ENCODE data around the gene MCM5.
A peak's percentile ranks its signal among the peaks of the same experiment; 100 is the strongest.

Gene MCM5

GRCh38 chr22:35368386-35368785 is 31.6 kb upstream of the MCM5 start:
- no peak for ATAC-seq (replicated peaks)
- no peak for DNase-seq
- Mint-ChIP-seq H3K4me3 (no peak overlapping the region), H3K9me3 (no peaks in the 10 kb centered on the region), H3K4me1 (ENCODE audit: low read depth in 2 of 2) (peaks cover 5% of the 10 kb centered on the region in 2 donors), H3K27ac (no peak overlapping the region), H3K27me3 (peaks cover 16 to 44% of the 10 kb centered on the region in 2 donors), H3K36me3 (ENCODE audit: insufficient read depth) (peaks cover 23% of the 10 kb centered on the region)

DNA sequence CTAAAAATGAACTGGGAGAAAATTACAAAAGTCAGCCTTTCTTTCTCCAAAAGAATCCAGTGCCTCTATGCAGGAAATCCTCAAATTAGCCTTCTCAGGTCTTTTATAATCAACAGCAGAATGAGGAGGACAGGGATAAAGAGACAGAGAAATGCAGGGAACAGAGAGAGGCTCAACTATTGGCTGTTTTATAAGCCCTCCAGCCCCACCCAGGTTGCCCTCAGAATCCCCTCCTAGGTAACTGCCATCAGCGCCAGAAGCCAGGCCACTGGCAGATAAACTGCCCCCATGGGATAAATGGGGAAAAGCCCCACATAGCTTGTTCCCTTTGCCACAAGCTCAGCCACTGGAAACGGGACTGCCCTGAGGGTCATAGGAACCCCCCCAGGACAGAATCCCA is 29.9 kb upstream of the MCM5 start:
- H3K27me3 Mint-ChIP-seq = peaks cover 14 to 43% of the 10 kb centered on the region in 2 donors
- H3K4me1 Mint-ChIP-seq (ENCODE audit: low read depth in 2 of 2) = peaks cover 5% of the 10 kb centered on the region in 2 donors
- H3K4me3 Mint-ChIP-seq = no peak overlapping the region
- ATAC-seq (replicated peaks) (no peak), DNase-seq (no peak)
- peaks cover 21% of the 10 kb centered on the region for H3K36me3 Mint-ChIP-seq (ENCODE audit: insufficient read depth)
- H3K27ac Mint-ChIP-seq = no peak overlapping the region
- H3K9me3 Mint-ChIP-seq = no peaks in the 10 kb centered on the region

GRCh38 chr22:35373781-35374180 is 26.2 kb upstream of the MCM5 start:
- ATAC-seq (replicated peaks) = no peak
- peaks cover 12 to 17% of the 10 kb centered on the region in 2 donors for H3K4me1 Mint-ChIP-seq (ENCODE audit: low read depth in 2 of 2)

GRCh38 chr22:35375031-35375430 is 24.9 kb upstream of the MCM5 start:
- no peak for DNase-seq
- peaks cover 20% of the 10 kb centered on the region for H3K36me3 Mint-ChIP-seq (ENCODE audit: insufficient read depth)
- H3K27ac Mint-ChIP-seq = no peak overlapping the region
- no peak overlapping the region for H3K4me3 Mint-ChIP-seq
- ATAC-seq (replicated peaks) = no peak
- H3K4me1 Mint-ChIP-seq (ENCODE audit: low read depth in 2 of 2) = peaks cover 12 to 17% of the 10 kb centered on the region in 2 donors
- H3K9me3 Mint-ChIP-seq = no peaks in the 10 kb centered on the region
- H3K27me3 Mint-ChIP-seq = peaks cover 0 to 1% of the 10 kb centered on the region in 2 donors

More at GRCh38 chr22:35373781-35374180, 26.2 kb upstream of the MCM5 start:
- no peak overlapping the region for H3K27ac Mint-ChIP-seq
- H3K27me3 Mint-ChIP-seq = peaks cover 0 to 6% of the 10 kb centered on the region in 2 donors
- H3K36me3 Mint-ChIP-seq (ENCODE audit: insufficient read depth) = peaks cover 20% of the 10 kb centered on the region
- no peak overlapping the region for H3K4me3 Mint-ChIP-seq
- no peaks in the 10 kb centered on the region for H3K9me3 Mint-ChIP-seq
- no peak for DNase-seq

DNA sequence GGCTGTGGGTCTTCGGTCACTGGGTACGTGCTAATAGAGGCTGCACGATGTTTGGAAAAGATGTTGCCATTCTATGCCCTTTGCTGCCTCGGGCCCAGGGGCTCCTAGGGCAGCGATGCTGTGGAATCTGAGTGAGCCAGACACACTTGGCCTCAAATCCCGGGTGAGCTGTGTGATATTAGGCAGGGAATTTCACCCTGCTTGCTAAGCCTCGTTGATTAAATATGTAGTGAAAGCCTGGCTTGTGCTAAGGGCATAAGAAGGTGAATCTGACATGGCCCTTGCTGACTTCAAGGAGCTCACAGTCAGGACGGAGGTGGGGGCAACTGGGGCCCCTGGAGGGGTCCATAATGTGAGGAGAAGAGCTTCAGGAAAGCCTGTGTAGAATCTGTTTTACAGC is 24.4 kb upstream of the MCM5 start:
- DNase-seq (no peak), ATAC-seq (replicated peaks) (no peak)
- Mint-ChIP-seq H3K4me3 (no peak overlapping the region), H3K27me3 (peaks cover 0 to 6% of the 10 kb centered on the region in 2 donors), H3K27ac (no peak overlapping the region), H3K36me3 (ENCODE audit: insufficient read depth) (peaks cover 17% of the 10 kb centered on the region), H3K9me3 (no peaks in the 10 kb centered on the region), H3K4me1 (ENCODE audit: low read depth in 2 of 2) (peaks cover 12 to 19% of the 10 kb centered on the region in 2 donors)

GRCh38 chr22:35376728-35377472 is 23.0 kb upstream of the MCM5 start:
- Mint-ChIP-seq H3K27ac (peak overlapping the region; percentile 6 to 92), H3K4me1 (ENCODE audit: low read depth in 2 of 2) (peaks cover 16 to 24% of the 10 kb centered on the region in 2 donors), H3K27me3 (peaks cover 5 to 7% of the 10 kb centered on the region in 2 donors), H3K4me3 (peak overlapping the region in 1 of 2 donors; percentile 19), H3K9me3 (no peaks in the 10 kb centered on the region), H3K36me3 (ENCODE audit: insufficient read depth) (peaks cover 8% of the 10 kb centered on the region)
- DNase-seq = no peak
- peak; percentile 16 for ATAC-seq (replicated peaks)

DNA sequence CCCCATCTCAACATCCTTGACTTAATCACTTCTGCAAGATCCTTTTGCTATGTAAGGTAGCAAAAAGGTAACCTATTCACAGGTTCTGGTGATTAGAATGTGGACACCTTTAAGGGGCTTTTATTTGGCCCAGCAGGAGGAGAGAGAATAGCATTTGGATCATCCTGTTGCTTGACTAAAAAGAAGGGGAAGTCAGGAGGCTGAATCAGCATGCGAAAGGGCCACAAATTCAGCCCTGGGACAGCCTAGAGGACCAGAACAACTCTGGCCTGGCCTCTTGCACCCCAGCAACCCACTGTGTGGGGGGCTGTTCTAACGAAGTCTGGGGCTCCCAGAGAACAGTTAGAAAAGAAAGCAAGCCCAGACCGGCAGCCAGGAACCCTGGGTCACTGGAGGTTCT is 22.2 kb upstream of the MCM5 start:
- H3K27me3 Mint-ChIP-seq = peaks cover 7 to 8% of the 10 kb centered on the region in 2 donors
- DNase-seq (no peak), ATAC-seq (replicated peaks) (no peak)
- peak overlapping the region; percentile 6 to 92 for H3K27ac Mint-ChIP-seq
- H3K36me3 Mint-ChIP-seq (ENCODE audit: insufficient read depth) = peaks cover 4% of the 10 kb centered on the region
- H3K4me1 Mint-ChIP-seq (ENCODE audit: low read depth in 2 of 2) = peaks cover 13 to 20% of the 10 kb centered on the region in 2 donors
- H3K4me3 Mint-ChIP-seq = no peak overlapping the region
- no peaks in the 10 kb centered on the region for H3K9me3 Mint-ChIP-seq

- Mint-ChIP-seq H3K4me3 (no peak overlapping the region), H3K27me3 (peaks cover 7 to 8% of the 10 kb centered on the region in 2 donors), H3K36me3 (ENCODE audit: insufficient read depth) (peaks cover 4% of the 10 kb centered on the region), H3K4me1 (ENCODE audit: low read depth in 2 of 2) (peaks cover 13 to 20% of the 10 kb centered on the region in 2 donors), H3K9me3 (no peaks in the 10 kb centered on the region), H3K27ac (no peak overlapping the region)
- no peak for DNase-seq
- no peak for ATAC-seq (replicated peaks)
Observed at GRCh38 chr22:35378621-35379020, 21.3 kb upstream of the MCM5 start.

- H3K27ac Mint-ChIP-seq = no peak overlapping the region
- ATAC-seq (replicated peaks) = no peak
- DNase-seq = no peak
- H3K27me3 Mint-ChIP-seq = peaks cover 7 to 13% of the 10 kb centered on the region in 2 donors
- H3K4me1 Mint-ChIP-seq (ENCODE audit: low read depth in 2 of 2) = peaks cover 13 to 20% of the 10 kb centered on the region in 2 donors
- no peaks in the 10 kb centered on the region for H3K9me3 Mint-ChIP-seq
- peaks cover 4% of the 10 kb centered on the region for H3K36me3 Mint-ChIP-seq (ENCODE audit: insufficient read depth)
- no peak overlapping the region for H3K4me3 Mint-ChIP-seq
Observed at GRCh38 chr22:35379146-35379993, 20.6 kb upstream of the MCM5 start.

DNA sequence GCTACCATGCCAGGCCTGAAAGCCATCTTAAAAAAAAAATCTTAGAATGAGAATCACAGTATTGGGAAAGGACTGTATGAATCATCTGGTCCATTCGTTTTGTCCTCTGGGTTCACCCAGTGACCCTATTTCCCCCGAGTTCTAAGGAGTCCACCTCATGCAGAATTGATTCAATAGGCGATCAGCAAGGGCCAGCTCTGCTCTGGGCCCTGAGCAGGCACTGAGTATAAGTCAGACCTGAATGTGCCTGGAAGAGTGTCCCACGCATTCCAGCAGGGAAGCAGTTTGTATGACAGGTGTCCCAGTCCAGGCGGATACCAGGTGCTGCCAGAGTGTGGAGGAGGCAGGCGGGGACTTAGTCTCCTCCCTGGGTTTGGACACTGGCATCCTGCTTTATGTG is 19.9 kb upstream of the MCM5 start:
- peak overlapping the region in 1 of 2 donors; percentile 78 for H3K27ac Mint-ChIP-seq
- DNase-seq (no peak), ATAC-seq (replicated peaks) (no peak)
- H3K27me3 Mint-ChIP-seq = peaks cover 7 to 20% of the 10 kb centered on the region in 2 donors
- H3K4me3 Mint-ChIP-seq = peak overlapping the region; percentile 65 to 72
- H3K4me1 Mint-ChIP-seq (ENCODE audit: low read depth in 2 of 2) = peaks cover 13 to 20% of the 10 kb centered on the region in 2 donors
- peaks cover 4% of the 10 kb centered on the region for H3K36me3 Mint-ChIP-seq (ENCODE audit: insufficient read depth)
- no peaks in the 10 kb centered on the region for H3K9me3 Mint-ChIP-seq

- peak; percentile 40 to 43 (median 41) for DNase-seq
- peak; percentile 87 for ATAC-seq (replicated peaks)
- no peaks in the 10 kb centered on the region for H3K9me3 Mint-ChIP-seq
- peaks cover 7 to 23% of the 10 kb centered on the region in 2 donors for H3K27me3 Mint-ChIP-seq
- H3K4me1 Mint-ChIP-seq (ENCODE audit: low read depth in 2 of 2) = peaks cover 13 to 18% of the 10 kb centered on the region in 2 donors
- peak within 1 kb of the TSS; percentile 65 to 72 for H3K4me3 Mint-ChIP-seq
- H3K27ac Mint-ChIP-seq = peak within 1 kb of the TSS in 1 of 2 donors; percentile 78
- peaks cover 4% of the 10 kb centered on the region for H3K36me3 Mint-ChIP-seq (ENCODE audit: insufficient read depth)
Observed at GRCh38 chr22:35380537-35381423, 19.2 kb upstream of the MCM5 start, which contains the start of gene HMOX1. TSS of gene HMOX1 (plus strand) at chr22:35381096. CDS start at chr22:35381174, 78 bp downstream.

DNA sequence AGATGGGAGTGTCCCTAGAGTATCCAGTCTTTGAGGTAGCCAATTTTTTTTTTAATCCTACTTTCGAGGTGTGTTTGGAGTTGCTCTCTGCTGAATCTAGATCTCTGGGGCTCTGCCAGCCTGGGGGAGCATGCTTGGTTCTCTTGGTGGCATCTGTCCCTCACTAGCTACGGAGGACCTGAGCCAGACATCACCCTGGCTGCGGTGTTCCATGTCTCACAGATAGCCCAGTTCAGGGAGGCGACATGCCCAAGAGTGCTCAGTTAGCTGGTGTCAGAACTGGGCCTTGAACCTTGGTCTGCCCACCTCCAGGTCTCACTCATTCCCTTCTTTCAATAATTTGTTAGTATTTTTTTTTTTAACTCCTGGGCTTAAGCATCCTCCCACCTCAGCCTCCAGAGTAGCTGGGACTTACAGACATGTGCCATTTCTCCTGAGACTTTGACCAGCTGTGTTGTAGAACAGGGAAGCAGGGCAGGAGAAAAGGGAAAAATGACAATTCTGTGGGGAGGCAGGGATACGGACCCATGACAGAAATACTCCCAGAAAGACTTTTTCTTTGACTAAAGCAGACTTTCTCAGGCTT is 18.4 kb upstream of the MCM5 start:
- Mint-ChIP-seq H3K27me3 (peaks cover 7 to 29% of the 10 kb centered on the region in 2 donors), H3K27ac (no peak overlapping the region), H3K9me3 (no peaks in the 10 kb centered on the region), H3K36me3 (ENCODE audit: insufficient read depth) (peaks cover 7% of the 10 kb centered on the region), H3K4me3 (peak overlapping the region; percentile 65 to 72), H3K4me1 (ENCODE audit: low read depth in 2 of 2) (peaks cover 13 to 18% of the 10 kb centered on the region in 2 donors)
- DNase-seq (no peak), ATAC-seq (replicated peaks) (no peak)

All from effector memory CD8-positive, alpha-beta T cell (primary cell).